NB4 (cell line): ENCODE data around the gene SS18L1.

Experiments
- DNase-seq: peaks from one replicate; pipeline ENCODE4 v3.0.0; 2010; ENCODE audit warnings: low read depth
- H3K4me3 ChIP-seq: one replicate; pipeline ENCODE4 v1.5.1; 2011; ENCODE audit warnings: mild to moderate bottlenecking, low read depth, low read length, moderate library complexity
- MYC ChIP-seq: IDR thresholded peaks from 2 replicates; pipeline ENCODE4 v1.6.1; 2011; ENCODE audit warnings: low read depth, low read length
- POLR2A ChIP-seq: IDR thresholded peaks from 2 replicates; pipeline ENCODE4 v1.6.1; 2011; ENCODE audit warnings: mild to moderate bottlenecking; ENCODE audit not compliant: insufficient read length; ENCODE audit errors: extremely low read depth
- TF ChIP-seq, protein P1 (sequence below): IDR thresholded peaks from one replicate; pipeline ENCODE4 v1.5.1; 2012; ENCODE audit warnings: low read depth, low read length
- TF ChIP-seq, protein P2 (sequence below): IDR thresholded peaks from 2 replicates; pipeline ENCODE4 v1.6.1; 2011; ENCODE audit warnings: low read depth, low read length

The SS18L1 gene

DNA sequence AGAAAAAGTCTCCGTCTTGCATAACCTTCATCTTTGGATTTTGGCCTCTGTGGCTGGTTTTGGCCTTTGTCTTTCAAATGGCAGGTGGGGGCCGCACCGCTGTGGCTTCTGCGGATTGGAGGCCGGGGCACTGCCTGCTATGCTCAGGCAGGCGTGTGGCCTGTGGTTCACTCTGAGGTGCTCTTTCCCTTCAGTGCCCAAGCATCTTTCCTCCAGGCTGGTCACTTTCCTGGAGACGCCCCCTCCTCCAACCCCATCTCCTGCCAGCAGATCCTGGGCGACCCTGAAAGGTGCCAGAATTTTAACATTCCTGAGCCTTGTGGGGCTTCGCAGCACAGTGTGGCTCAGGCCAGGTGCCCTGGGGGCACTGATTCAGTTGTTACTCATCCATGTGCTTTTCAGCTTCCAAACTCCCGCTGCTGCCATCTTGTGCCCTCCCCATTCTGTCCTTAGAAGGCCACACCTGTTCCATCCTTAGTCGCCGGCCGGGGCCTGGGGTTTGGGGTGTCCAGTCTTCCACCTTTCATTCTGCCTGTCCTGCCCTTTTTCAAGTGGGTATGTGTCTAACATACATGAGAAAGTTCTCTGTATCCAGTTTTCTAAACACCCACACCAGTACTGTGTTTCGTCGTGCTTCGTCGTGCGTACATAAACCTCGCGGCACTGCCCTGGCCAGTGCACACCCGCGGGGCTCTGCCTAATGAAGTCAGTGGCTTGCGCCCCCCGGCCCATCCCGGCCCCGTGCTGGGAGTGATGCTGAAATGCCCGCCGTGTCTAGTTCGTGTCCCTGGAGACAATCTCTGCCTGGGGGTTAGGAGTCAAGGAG lies 12.1 kb downstream of the SS18L1 start:
- TF ChIP-seq, protein P1, sequence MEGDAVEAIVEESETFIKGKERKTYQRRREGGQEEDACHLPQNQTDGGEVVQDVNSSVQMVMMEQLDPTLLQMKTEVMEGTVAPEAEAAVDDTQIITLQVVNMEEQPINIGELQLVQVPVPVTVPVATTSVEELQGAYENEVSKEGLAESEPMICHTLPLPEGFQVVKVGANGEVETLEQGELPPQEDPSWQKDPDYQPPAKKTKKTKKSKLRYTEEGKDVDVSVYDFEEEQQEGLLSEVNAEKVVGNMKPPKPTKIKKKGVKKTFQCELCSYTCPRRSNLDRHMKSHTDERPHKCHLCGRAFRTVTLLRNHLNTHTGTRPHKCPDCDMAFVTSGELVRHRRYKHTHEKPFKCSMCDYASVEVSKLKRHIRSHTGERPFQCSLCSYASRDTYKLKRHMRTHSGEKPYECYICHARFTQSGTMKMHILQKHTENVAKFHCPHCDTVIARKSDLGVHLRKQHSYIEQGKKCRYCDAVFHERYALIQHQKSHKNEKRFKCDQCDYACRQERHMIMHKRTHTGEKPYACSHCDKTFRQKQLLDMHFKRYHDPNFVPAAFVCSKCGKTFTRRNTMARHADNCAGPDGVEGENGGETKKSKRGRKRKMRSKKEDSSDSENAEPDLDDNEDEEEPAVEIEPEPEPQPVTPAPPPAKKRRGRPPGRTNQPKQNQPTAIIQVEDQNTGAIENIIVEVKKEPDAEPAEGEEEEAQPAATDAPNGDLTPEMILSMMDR = no peak
- TF ChIP-seq POLR2A (no peak), MYC (no peak)
- TF ChIP-seq, protein P2, sequence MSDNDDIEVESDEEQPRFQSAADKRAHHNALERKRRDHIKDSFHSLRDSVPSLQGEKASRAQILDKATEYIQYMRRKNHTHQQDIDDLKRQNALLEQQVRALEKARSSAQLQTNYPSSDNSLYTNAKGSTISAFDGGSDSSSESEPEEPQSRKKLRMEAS = no peak
- no peak for DNase-seq
- H3K4me3 ChIP-seq = no peak overlapping the region

- DNase-seq = no peak
Measured at GRCh38 chr20:62156254-62156556, 12.6 kb downstream of the SS18L1 start.

GRCh38 chr20:62156592-62157386 lies 13.2 kb downstream of the SS18L1 start:
- no peak overlapping the region for H3K4me3 ChIP-seq
- peak; percentile 69 for DNase-seq
- TF ChIP-seq, protein P1 = peak; percentile 62
- TF ChIP-seq POLR2A = no peak
- TF ChIP-seq, protein P2 = no peak
- TF ChIP-seq MYC = no peak

More at GRCh38 chr20:62156254-62156556, 12.6 kb downstream of the SS18L1 start:
- H3K4me3 ChIP-seq = no peak overlapping the region
- no peak for TF ChIP-seq MYC
- TF ChIP-seq POLR2A = no peak
- TF ChIP-seq, protein P2 = no peak
- TF ChIP-seq, protein P1 = no peak

- no peak for DNase-seq
- H3K4me3 ChIP-seq = no peak overlapping the region
- TF ChIP-seq, protein P2 = no peak
- TF ChIP-seq MYC = no peak
- TF ChIP-seq POLR2A = no peak
- TF ChIP-seq, protein P1 = no peak
Measured at GRCh38 chr20:62157387-62158087, 14.0 kb downstream of the SS18L1 start.

GRCh38 chr20:62158088-62158400 lies 14.5 kb downstream of the SS18L1 start:
- DNase-seq = no peak
- TF ChIP-seq MYC = no peak
- TF ChIP-seq, protein P1 = no peak
- TF ChIP-seq, protein P2 = no peak
- TF ChIP-seq POLR2A = no peak
- H3K4me3 ChIP-seq = no peak overlapping the region
